HG02943 (cell line): ENCODE measurements around the gene FRMD8.

Experiments
- ATAC-seq: cut with Tn5 transposase; IDR thresholded peaks from one replicate; pipeline ENCODE4 v1.9.1; 2021; ENCODE audit warnings: mild to moderate bottlenecking, low read depth, moderate library complexity; ENCODE audit not compliant: unreplicated experiment

Gene FRMD8

DNA sequence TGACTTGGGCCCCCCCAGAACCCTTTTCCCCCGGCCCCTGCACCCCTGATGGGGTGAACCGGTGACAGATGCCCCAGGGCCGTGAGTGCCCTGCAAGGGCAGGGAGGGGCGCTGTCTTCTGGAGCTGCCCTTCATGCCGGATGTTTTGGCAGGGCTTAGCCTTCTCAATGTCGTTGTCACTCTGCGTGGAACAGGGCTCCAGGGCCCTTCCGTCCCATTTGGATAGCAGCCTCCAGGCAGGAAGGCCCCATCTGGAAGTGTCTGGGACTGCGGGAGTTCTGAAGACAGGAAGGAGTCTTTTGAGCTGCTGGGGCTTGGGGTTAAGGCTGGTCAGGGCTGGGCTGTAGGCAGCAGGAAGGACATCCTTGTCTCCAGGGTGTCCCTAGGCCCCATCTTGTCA is 4.6 kb downstream of the FRMD8 start:
- ATAC-seq = no peak

DNA sequence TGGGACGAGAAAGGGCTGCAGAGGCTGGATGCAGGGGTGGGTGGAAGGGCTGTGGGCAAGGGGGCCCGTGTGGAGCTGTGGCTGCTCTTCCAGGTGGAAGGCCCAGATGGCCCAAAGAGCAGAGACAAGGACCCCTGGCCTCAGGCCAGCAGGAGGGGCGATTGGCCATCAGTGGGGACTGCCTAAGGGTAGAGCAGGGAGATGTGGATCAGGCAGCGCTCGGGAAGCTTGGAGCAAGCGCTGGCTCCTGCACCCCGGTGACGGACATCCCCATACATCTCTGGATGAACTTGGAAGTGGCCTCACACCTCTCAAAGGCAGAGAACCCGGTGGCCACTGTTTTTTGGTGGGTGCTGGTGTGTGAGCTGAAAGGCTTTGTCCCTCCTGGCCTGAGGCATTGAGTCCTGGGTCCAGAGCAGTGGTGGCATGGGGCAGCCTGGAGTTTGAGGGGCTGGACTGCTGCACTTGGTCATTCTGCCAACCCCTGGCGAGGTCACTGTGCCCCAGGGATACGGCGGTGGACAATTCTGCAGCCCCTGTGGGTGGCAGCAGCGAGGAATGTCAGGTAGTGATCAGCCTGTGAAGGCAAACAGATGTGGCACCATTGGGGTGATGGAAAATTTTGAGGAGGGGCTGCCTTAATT is 5.9 kb downstream of the FRMD8 start:
- ATAC-seq = no peak

DNA sequence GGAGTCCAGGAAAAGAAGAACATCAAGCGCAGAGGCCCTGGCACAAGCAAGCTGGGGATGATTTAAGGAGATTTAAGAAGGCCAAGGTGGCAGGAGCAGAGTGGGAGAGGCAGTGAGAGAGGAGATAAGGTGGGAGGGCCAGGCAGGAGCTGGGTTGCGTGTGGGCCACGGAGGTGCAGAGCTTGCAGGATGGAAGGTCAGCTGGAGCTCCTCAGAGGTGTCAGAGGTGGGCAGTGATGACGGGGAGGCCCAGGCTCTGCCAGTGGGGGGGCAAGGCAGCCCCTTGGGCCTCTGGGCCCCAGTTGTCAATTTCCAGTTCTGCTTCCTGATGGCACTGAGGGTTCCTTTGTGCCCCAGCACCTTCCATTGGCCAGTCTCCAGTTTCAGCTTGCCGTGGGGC is 6.5 kb downstream of the FRMD8 start:
- ATAC-seq = no peak

DNA sequence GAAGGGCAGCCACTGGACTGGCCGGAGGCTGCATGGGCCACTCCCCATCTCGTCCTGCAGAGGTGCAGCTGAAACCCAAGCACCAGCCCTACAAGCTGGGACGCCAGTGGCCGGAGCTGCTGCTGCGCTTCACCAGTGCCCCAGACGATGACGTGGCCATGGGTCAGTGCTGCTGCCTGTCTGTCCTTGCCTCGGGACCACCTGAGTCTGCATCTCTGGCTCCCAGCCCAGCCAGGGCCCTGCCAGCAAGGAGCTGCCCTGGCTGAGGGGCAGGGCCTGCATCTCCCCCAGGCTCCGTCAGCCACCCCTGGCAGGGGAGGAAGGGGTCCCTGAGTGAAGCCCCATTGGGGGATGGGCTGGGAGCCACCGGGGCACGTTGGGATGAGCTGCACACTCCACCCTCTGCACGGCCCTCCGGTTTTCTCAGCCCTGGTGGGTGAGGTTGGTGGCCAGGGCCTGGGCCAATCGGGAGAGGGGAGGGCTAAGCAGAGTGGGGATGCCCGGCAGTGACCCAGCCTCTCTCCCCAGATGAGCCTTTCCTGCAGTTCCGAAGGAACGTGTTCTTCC is 7.2 kb downstream of the FRMD8 start:
- no peak for ATAC-seq

DNA sequence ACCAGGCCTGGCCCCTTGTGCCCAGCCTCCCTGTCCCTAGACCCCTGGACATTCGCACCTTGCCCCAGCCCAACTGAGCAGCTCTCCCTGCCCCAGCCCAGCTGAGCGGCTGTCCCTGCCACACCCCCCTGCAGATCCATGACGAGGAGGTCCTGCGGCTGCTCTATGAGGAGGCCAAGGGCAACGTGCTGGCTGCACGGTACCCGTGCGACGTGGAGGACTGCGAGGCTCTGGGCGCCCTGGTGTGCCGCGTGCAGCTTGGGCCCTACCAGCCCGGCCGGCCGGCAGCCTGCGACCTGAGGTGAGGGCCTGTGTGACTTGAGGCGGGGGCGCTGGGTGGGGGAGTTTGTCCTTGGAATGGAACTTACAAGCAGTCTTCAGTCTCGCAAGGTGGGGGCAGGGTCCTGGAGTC is 7.7 kb downstream of the FRMD8 start:
- ATAC-seq = no peak

DNA sequence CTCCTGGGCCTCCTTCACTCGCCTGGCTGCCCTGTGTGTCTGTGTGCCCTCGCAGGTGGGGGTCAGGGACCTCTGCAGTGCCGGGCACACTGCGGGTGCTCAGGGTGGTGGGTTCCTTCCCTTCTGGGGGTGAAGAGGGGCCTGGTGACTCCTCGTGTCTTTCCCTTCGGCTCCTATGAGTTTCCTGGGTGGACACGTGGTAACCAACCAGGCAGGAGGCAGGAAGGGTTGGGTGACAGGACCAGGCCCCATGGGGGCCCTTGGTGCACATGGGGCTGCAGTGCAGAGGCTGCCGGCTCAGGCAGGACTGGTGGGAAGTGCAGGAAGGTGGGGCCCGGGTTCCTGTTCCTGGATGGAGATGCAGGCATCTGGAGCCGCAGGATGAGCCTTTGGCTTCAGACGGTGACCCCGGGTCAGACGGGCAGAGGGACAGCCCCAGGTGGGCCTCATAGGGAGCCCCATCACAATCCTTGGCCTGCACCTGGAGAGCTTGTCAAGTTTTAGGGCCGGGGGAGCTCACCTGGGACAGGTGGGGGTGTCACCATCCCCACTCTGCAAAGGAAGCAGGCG is 9.6 kb downstream of the FRMD8 start:
- no peak for ATAC-seq

DNA sequence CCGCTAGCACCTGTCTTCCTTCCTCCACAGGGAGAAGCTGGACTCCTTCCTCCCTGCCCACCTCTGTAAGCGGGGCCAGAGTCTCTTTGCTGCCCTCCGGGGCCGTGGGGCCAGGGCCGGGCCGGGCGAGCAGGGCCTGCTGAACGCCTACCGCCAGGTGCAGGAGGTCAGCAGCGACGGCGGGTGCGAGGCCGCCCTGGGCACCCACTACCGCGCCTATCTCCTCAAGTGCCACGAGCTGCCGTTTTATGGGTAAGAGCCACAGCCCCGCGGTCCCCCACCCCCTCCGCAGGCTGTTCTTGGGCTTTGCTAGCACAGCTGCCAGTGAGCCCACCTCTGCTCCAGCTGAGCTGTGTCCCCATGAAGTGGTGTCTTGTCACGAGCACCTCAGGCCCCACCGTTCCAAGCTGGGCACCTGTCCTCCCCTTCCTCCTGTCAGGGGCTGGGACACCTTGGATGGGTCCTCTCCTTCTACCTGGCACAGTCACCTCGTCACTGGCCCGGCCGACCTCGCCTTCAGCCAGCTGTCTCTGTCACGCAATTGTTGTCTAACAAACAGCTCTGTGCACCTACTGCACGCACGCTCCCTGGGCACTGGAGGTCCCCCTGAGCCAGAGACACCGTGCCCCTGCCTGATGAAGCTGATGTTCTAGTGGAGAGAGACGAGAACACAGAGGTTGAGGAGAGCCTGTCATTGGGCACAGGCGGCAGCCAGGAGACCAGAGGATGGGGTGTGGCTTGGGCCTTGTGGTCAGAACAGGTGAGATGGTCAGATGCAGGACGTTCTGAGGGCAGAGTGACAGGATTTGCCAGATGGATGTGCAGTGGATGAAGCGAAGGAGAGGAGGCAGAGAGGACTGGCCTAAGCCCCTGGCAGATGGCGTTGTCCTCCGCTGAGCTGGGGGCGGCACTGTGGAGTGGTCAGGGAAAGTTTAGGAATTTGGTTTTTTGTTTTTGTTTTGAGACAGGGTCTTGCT is 10.6 kb downstream of the FRMD8 start:
- ATAC-seq = no peak

DNA sequence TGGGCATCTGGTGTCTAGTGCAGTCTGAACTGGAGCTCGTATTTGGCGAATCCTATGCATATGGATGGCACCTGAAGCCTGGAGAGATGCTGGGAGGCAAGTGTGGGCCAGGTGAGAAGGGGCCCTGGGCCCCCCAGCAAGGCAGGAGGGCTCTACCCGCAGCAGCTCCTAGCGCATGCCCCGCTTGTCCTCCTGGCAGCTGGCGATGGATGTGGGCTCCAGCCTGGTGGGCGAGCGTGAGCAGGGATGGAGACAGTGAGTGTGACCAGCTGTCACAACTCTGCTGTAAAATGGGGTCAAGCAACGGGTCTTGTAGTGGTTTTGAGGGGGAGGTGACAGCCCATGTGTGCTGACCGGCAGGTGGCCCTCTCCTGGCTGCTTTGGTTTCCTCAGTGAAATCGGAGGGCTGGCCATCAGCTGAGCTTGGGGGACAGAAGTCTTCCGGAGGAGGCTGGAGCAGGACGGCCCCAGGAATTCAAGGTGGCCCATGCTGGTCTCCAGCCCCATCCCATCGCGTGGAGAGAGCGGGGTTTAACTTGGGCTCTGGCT is 12.0 kb downstream of the FRMD8 start:
- no peak for ATAC-seq

DNA sequence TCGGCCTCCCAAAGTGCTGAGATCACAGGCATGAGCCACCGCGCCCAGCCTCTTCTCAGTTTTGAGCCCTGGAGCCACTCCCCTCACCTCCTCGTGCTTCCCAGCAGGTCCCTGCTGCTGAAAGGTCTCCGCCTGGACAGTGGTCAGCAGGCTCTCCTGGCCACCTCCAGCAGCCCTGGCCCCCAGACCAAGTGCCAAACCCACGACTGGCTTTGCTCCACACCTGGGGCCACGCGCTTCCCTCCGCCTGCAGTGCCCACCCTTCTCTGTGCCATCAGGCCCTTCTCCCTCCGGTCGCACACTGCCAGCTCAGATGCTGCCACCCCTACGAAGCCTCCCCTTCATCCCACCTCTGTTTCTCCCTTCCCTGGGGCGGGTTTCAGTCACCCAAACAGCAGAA is 12.8 kb downstream of the FRMD8 start:
- ATAC-seq = no peak

DNA sequence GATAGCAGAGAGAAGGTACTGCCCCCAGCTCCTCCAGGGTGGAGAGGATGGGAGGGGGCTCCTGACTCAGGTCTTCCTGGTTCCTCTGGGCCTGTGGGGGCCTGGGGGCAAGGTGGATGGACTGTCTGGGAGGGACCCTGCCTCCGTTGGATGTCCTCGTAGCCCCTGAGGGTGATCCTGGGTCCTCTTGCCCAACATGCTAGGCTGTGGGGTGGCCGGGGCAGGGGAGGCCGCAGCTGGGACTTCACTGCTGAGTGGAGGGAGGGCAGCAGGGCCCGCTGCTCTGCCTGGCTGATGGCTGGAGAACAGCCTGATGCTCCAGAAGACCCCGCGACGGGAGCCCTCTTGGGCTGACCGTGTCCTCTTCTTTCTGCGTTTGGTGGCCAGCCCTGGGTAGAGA is 13.4 kb downstream of the FRMD8 start:
- ATAC-seq = no peak

DNA sequence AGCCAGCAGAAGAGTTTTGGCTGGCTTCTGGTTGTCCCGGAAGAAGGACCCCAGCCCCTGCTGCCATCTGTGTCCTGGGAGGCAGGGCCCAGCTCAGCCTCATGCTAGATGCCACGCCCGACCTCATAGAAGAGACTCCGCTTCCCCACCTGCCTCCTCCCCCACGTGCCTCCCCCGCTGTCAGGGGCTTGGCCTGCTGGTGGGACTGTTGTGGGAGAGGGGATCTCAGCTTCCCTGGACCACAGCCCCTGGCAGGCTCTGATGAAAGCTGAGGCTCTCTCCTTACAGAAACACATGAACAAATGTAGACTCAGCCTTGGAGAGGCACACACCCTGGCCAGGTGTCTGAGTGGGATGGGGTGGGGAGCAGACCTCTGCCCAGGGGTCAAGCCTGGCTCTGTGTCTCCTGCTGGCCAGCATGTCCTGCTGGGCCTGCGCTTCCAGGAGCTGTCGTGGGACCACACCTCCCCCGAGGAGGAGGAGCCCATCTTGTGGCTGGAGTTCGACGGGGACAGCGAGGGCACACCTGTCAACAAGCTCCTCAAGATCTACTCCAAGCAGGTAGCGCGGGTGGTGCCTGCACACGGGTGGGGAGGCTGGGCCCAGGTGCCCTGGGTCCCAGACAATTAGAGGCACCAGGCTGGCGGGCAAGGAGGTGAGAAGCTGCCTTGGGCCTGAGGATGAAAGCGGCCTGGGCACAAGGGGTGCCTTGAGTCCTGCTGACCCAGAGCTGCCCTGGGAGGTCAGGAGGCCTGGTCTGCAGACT is 14.1 kb downstream of the FRMD8 start:
- ATAC-seq = no peak

DNA sequence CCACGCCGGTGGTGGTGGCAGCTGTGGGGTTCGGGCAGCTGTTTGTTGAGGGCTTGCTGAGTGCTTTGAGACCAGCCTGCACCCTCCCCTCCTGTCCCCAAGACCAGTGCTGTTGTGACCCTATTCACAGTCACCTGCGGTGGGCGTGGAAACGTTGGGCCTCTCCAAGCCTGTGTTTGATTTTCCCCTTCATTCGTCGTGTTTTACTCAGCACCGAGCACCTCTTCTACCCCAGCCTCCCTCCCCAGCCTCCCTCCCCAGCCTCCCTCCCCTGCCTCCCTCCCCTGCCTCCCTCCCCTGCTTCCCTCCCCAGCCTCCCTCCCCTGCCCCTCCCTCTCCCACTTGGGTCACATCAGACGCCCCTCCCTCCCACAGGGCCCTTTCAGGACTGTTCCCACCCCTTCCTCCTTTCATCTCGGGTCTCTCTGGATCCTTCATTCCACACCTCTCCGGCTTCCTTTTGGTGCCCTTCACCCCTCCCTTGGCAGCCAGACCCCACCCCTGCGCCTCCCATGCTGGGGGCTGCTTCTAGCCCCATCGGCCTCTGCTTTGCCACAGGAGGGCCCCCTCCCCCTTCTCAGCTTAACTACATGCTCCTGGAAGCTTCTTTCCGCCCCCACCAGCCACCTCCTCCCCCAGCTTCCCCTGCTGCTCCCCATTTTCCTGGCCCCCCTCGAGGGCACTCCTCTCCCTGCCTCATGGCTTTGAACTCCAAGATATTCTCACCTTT is 14.8 kb downstream of the FRMD8 start:
- no peak for ATAC-seq

DNA sequence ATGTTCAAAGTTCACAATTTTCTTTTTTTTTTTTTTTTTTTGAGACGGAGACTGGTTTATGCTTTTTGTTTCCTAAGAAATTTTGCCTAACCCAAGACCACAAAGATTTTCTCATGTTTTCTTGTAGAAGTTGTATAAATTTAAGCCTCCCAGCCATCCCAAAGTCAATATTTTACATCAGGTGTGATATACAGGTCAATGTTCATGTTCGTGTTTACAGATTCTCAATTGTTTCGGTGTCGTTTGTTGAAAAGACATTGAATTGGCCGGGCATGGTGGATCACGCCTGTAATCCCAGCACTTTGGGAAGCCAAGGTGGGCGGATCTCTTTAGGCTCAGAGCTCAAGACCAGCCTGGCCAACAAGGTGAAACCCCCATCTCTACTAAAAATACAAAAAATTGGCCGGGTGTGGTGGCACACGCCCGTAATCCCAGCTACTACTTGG is 15.4 kb downstream of the FRMD8 start:
- ATAC-seq = no peak

DNA sequence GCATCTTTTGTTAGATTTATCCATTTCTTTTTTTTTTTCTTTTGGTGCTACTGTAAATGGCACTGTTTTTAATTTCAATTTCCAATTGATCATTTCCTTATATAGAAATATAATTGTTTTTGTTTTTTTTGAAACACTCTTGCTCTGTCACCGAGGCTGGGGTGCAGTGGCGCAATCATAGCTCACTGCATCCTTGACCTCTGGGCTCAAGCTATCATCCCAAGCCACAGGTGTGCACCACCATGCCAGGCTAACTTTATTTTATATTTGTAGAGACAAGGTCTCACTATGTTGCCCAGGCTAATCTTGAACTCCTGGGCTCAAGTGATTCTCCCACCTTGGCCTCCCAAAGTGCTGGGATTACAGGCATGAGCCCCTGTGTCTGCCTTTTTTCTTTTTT is 16.4 kb downstream of the FRMD8 start:
- no peak for ATAC-seq

DNA sequence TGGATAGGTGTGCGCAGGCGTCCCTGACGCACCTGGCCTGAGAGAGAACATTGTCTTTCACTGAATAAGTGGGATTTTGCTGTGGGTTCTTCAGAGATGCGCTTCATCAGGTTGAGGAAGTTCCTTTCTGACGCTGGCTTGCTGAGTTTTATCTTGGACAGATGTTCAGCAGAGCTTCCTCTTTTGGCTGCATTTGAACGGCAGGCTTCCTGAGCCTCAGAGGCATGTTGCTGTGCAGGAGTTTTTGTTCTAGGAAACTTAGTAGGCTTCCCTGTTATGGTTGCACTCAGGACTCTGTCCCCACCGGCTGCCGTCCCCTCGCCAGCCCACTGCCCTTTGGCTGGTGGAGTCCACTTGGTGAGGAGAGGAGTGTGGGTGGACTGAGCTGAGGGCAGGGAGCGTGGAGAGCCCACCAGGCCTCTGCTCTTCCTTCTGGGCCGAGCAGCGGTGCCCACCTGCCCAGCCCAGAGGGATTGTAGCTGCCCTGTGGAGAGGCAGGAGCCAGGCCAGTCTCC is 17.2 kb downstream of the FRMD8 start:
- ATAC-seq = no peak

DNA sequence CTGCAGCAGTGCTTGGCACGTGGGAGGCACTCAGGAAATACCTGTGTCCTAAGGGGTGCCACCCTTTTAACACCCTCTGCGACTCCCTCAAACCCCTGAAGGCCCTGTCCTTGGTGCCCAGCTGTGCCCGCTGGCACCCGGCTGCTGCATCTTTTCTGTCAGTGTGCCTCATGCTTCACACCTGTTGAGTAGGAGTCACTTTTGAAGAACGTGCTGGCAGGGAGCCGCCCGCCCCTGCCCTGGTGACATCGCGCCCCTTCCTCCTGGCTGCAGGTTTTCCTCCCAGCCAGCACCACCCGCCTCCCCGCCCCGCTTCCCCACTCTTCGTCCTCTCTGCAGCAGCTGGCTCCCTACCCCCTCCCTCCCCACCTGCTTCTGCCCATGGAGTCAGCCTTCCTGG is 17.8 kb downstream of the FRMD8 start:
- no peak for ATAC-seq

DNA sequence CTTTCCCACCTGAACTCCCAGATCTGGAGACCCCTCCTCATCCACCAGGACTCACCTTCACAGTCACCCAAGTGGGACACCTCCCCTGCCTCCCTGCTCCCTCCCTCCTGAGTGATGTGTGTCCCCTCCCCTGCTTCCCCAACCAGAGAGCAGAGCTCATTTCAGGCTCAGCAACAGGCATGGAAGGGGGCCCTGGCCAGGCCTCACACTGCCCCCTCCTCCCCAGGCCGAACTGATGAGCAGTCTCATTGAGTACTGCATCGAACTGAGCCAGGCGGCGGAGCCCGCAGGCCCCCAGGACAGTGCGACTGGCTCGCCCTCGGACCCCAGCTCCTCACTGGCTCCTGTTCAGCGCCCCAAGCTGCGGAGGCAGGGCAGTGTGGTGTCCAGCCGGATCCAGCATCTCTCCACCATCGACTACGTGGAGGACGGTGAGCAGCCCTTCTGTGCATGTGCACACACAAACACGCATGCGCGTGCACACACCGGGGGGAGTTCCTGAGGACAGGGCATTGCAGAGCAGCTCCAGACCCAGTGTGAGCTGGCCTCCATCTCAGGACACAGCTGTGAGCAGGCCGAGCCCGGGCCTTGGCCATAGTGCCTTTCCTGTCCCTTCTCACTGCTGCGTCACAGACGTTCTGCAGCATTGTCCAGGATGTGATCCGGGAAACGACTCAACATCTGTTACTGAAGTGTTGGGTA is 18.4 kb downstream of the FRMD8 start:
- ATAC-seq = no peak

DNA sequence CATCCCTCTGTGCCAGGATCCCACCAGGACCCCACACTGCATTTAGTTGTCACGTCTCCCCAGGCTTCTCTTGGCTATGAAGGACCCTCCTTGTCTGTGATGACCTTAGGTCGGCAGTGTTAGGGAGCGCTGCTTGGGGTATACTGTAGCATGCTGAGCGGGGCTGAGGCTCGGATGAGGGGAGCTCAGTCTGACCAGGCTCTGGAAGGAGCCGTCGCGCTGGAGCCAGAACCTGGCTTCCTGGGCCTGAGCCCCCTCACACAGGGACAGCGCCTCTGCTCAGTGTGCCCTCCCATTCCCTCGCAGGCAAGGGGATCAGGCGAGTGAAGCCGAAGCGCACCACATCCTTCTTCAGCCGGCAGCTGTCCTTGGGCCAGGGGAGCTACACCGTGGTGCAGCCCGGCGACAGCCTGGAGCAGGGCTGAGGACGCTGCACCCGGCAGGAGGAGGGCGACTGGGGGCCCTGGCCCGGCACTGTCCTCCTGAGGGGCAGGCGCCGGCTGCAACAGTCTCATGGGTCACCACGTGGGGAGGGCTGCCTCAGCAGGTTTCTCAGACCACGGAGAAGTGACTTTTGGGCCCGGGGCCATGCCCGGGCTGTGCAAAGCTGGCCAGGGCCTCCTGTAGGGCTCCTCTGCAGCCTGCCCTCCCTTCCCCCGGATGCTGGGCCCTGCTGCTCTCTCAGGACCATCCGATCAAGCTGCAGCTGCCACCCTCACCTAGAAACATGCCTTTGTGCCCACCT is 24.7 kb downstream of the FRMD8 start:
- no peak for ATAC-seq
